ENCODE data around the gene PHF24.
"Not testable (repeated sequence)": the region's sequence is repeated elsewhere in the genome, so short reads cannot be mapped to it uniquely, and the experiment has no call there.

Gene PHF24

GRCh38 chr9:34929506-34930102 is 28.5 kb upstream of the PHF24 start (continued):
- TF ChIP-seq, protein P1, sequence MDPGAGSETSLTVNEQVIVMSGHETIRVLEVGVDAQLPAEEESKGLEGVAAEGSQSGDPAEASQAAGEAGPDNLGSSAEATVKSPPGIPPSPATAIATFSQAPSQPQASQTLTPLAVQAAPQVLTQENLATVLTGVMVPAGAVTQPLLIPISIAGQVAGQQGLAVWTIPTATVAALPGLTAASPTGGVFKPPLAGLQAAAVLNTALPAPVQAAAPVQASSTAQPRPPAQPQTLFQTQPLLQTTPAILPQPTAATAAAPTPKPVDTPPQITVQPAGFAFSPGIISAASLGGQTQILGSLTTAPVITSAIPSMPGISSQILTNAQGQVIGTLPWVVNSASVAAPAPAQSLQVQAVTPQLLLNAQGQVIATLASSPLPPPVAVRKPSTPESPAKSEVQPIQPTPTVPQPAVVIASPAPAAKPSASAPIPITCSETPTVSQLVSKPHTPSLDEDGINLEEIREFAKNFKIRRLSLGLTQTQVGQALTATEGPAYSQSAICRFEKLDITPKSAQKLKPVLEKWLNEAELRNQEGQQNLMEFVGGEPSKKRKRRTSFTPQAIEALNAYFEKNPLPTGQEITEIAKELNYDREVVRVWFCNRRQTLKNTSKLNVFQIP (CRISPR knock-in tag; IDR thresholded peaks at IDR 0.05; ENCODE audit: borderline replicate concordance, low read depth) = no peak
- no peak for TF ChIP-seq PPARA (CRISPR knock-in tag; IDR thresholded peaks at IDR 0.05; ENCODE audit: borderline replicate concordance)
- TF ChIP-seq, protein P2, sequence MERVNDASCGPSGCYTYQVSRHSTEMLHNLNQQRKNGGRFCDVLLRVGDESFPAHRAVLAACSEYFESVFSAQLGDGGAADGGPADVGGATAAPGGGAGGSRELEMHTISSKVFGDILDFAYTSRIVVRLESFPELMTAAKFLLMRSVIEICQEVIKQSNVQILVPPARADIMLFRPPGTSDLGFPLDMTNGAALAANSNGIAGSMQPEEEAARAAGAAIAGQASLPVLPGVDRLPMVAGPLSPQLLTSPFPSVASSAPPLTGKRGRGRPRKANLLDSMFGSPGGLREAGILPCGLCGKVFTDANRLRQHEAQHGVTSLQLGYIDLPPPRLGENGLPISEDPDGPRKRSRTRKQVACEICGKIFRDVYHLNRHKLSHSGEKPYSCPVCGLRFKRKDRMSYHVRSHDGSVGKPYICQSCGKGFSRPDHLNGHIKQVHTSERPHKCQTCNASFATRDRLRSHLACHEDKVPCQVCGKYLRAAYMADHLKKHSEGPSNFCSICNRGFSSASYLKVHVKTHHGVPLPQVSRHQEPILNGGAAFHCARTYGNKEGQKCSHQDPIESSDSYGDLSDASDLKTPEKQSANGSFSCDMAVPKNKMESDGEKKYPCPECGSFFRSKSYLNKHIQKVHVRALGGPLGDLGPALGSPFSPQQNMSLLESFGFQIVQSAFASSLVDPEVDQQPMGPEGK (CRISPR knock-in tag; IDR thresholded peaks at IDR 0.05; ENCODE audit: borderline replicate concordance) = no peak

GRCh38 chr9:34939989-34940388 is 18.1 kb upstream of the PHF24 start:
- ATAC-seq = not testable (repeated sequence)

GRCh38 chr9:34948451-34948850 is 9.6 kb upstream of the PHF24 start:
- TF ChIP-seq ZFP30 (CRISPR knock-in tag; IDR thresholded peaks at IDR 0.05) (no peak), ZNF565 (CRISPR knock-in tag; conservative IDR thresholded peaks at IDR 0.05; ENCODE audit: low read depth) (no peak), ZNF70 (CRISPR knock-in tag; IDR thresholded peaks at IDR 0.05) (no peak), BACH2 (CRISPR knock-in tag; IDR thresholded peaks at IDR 0.05; ENCODE audit: borderline replicate concordance) (no peak), ZFP3 (CRISPR knock-in tag; IDR thresholded peaks at IDR 0.05) (no peak), RARB (CRISPR knock-in tag; IDR thresholded peaks at IDR 0.05) (no peak), TCF4 (CRISPR knock-in tag; IDR thresholded peaks at IDR 0.05; ENCODE audit: borderline replicate concordance) (no peak), CSDC2 (CRISPR knock-in tag; IDR thresholded peaks at IDR 0.05) (no peak)
- ATAC-seq = no peak

DNA sequence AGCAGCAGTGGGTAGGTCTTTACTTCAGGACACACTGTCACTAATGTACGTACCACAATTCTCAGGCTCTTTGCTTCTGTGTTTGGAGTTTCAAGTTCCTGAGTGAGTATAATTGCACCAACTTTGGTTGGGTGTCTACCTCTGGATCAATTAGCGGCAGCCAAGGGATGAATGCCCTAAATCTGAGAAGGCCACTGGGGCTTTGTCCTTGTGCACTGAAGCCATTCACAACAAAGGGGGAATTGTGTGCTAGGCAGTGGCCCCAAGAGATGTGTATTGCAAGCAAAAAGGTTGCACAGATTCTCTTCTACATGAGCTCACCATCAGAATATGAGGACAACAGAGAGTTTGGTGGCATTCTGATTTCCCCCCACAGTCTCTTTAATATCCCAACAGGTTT is 3.9 kb upstream of the PHF24 start:
- no peak for ATAC-seq
- TF ChIP-seq ZNF565 (CRISPR knock-in tag; conservative IDR thresholded peaks at IDR 0.05; ENCODE audit: low read depth) (no peak), RARB (CRISPR knock-in tag; IDR thresholded peaks at IDR 0.05) (no peak), ZFP30 (CRISPR knock-in tag; IDR thresholded peaks at IDR 0.05) (no peak), ZC3H10 (CRISPR knock-in tag; IDR thresholded peaks at IDR 0.05) (no peak), ZNF70 (CRISPR knock-in tag; IDR thresholded peaks at IDR 0.05) (no peak), PPARA (CRISPR knock-in tag; IDR thresholded peaks at IDR 0.05; ENCODE audit: borderline replicate concordance) (no peak), CREB5 (CRISPR knock-in tag; IDR thresholded peaks at IDR 0.05; ENCODE audit: low read depth) (no peak), ZNF8 (CRISPR knock-in tag; IDR thresholded peaks at IDR 0.05) (no peak), ESRRG (CRISPR knock-in tag; IDR thresholded peaks at IDR 0.05) (no peak), OSR1 (CRISPR knock-in tag; IDR thresholded peaks at IDR 0.05) (no peak), TCF4 (CRISPR knock-in tag; IDR thresholded peaks at IDR 0.05; ENCODE audit: borderline replicate concordance) (no peak)
- TF ChIP-seq, protein P2 (CRISPR knock-in tag; IDR thresholded peaks at IDR 0.05; ENCODE audit: borderline replicate concordance) = no peak

- not testable (repeated sequence) for ATAC-seq
Observed at GRCh38 chr9:34956066-34956465, 2.0 kb upstream of the PHF24 start.

DNA sequence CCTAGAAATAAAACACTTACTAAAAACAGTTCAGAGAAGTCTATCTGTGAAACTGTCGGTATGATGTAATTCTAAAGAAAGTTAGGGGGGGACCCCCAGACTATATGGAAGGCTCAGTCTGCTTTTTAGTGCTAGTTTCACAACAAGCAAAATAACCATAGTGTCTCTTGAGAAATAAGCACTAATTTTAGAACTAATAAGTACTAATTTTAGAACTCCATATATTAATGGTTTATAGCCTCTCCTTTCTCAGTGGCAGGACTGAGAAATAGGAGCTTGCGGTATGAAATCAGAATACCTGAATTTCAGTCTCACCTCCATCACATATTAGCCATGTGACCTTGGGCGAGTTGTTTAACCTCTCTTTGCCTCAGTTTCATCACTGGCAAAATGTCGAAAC is 1.4 kb upstream of the PHF24 start:
- TF ChIP-seq, protein P3, sequence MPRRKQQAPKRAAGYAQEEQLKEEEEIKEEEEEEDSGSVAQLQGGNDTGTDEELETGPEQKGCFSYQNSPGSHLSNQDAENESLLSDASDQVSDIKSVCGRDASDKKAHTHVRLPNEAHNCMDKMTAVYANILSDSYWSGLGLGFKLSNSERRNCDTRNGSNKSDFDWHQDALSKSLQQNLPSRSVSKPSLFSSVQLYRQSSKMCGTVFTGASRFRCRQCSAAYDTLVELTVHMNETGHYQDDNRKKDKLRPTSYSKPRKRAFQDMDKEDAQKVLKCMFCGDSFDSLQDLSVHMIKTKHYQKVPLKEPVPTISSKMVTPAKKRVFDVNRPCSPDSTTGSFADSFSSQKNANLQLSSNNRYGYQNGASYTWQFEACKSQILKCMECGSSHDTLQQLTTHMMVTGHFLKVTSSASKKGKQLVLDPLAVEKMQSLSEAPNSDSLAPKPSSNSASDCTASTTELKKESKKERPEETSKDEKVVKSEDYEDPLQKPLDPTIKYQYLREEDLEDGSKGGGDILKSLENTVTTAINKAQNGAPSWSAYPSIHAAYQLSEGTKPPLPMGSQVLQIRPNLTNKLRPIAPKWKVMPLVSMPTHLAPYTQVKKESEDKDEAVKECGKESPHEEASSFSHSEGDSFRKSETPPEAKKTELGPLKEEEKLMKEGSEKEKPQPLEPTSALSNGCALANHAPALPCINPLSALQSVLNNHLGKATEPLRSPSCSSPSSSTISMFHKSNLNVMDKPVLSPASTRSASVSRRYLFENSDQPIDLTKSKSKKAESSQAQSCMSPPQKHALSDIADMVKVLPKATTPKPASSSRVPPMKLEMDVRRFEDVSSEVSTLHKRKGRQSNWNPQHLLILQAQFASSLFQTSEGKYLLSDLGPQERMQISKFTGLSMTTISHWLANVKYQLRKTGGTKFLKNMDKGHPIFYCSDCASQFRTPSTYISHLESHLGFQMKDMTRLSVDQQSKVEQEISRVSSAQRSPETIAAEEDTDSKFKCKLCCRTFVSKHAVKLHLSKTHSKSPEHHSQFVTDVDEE (CRISPR knock-in tag; IDR thresholded peaks at IDR 0.05) = no peak
- ATAC-seq = no peak
